ENCODE measurements around the gene MLN.

GRCh38 chr6:33816911-33817310, 13.1 kb upstream of the MLN start:
- no peak for TF ChIP-seq POLR2AphosphoS5 (IDR thresholded peaks at IDR 0.05; ENCODE audit: low read depth, low read length)
- no peak for TF ChIP-seq POLR2A (IDR thresholded peaks at IDR 0.05; ENCODE audit: low read depth, low read length)
- TF ChIP-seq TAF1 (IDR thresholded peaks at IDR 0.05; ENCODE audit: low read depth, low read length) = no peak

All from GM12891 (cell line).